Measurements from ENCODE around the gene HDAC5.
A peak's percentile ranks its signal among the peaks of the same experiment; 100 is the strongest.
"Not testable (repeated sequence)": the region's sequence is repeated elsewhere in the genome, so short reads cannot be mapped to it uniquely, and the experiment has no call there.

Gene HDAC5

DNA sequence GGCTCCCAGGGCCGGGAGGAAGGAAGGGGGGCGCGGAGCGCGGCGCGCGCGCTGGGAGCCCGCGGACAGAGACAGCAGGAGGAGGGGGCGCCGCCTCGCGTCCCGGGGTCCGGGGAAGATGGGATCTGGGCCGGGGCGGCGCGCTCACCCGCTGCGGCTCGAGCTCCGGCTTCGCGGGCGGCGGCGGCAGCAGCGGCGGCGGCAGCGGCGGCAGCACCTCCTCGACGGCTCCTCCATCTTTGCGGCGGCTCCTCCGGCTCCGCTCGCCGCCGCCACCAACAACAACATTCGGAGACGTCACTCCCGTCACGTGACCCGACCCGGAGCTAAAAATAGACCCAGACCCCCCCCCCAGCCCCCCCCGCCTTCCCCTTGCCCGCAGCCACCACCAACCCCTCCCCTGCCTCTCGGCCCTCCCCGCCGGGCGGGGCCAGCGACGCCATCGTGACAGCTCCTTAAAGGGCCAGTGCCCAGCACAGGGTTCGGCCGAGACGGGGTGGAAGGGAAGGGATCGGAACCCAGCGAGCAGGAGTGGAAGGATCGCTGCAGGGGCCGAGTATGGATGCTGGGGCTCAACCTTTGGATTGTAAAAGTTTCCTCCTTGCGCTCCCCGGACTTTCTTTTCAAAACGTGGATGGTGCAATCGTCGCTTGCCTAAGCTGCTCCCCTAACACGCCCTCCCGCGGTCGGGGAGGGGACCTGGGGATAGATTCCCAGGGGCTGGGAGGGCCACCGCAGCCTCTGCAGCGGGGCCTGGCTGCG lies at the start of gene HDAC5:
Gene HDAC5, minus strand, starts transcription at position 286 of the 762 bp plus-strand sequence. CDS start 6,126 bp downstream, outside the sequence.
- peak within 1 kb of the TSS; percentile 84 for H3K27ac ChIP-seq
- DNase-seq (ENCODE audit: low read depth, low spot score), result peak; percentile 58

DNA sequence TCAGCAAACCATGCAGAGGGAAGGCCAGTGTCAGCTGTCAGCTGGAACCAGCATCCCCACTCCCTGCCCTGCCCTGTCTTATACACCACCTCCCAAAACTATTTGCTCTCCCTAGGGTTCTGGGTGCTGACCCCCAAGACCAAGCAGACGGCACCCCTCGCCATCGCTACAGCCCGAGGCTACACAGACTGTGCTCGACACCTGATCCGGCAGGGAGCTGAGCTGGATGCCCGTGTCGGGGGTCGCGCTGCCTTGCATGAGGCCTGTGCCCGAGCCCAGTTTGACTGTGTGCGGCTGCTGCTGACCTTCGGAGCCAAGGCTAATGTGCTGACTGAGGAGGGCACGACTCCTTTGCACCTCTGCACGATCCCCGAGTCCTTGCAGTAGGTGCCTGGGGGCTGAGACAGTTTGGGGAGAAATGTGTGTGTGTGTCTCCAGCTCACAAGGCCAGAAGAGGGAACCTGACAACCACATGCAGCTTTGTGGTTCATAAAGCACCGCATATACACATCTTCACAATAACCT lies 48.6 kb upstream of the HDAC5 start:
- no peak overlapping the region for H3K27ac ChIP-seq
- DNase-seq (ENCODE audit: low read depth, low spot score), result no peak

DNA sequence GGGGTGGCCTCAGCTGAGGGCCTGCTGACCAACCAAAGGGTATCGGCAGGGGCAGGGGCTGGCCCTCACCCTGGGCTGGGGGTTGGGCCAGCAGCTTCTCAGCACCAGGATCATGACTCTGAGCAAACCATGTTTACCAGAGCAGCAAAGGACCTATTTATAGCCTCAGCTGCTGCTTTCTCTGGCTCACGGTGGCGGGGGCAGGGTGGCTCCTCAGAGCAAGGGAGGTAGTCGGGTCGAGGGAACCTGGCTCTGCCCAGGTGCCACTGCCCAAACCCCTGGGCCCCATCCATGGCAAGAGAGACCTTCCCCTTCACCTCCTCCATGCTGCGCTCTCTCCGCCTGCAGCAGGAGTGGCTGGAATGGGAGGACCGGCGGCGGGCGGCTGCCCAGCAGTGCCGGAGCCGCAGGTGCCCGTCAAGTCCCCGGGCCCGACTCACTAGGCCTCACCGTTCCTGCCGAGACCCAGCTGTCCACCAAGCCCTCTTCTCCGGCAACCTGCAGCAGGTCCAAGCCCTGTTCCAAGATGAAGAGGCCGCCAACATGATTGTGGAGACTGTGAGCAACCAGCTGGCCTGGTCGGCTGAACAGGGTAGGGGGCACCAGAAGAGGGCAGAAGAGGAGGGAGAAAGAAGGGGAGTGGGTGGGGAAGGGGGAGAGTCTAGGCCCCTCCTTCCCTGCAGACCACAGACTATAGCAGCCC lies 47.2 kb upstream of the HDAC5 start, which contains the start of gene ASB16:
Gene ASB16, plus strand, starts transcription at position 206 of the 703 bp plus-strand sequence. Its CDS starts 86 bp downstream, at position 292.
- no peak for DNase-seq (ENCODE audit: low read depth, low spot score)
- H3K27ac ChIP-seq, result no peak within 1 kb of the TSS

DNA sequence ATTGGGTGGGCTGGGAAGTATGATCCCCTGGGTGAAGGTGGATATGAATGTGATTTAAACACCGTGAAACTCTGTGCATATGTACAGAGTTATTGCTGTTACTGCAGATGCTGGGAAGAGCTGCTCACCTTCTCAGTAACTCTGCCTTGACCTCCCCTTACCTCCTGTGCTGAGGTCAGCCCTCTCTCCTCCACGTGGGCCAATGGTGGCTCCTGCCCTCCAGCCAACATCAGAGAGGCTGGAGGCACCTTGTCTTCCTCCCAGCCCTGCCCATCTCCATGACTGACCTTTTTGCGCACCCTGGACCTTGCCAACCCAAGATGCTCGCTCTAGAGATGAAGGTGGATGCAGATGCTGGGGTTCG lies 46.7 kb upstream of the HDAC5 start:
- no peak overlapping the region for H3K27ac ChIP-seq
- DNase-seq (ENCODE audit: low read depth, low spot score), result no peak

DNA sequence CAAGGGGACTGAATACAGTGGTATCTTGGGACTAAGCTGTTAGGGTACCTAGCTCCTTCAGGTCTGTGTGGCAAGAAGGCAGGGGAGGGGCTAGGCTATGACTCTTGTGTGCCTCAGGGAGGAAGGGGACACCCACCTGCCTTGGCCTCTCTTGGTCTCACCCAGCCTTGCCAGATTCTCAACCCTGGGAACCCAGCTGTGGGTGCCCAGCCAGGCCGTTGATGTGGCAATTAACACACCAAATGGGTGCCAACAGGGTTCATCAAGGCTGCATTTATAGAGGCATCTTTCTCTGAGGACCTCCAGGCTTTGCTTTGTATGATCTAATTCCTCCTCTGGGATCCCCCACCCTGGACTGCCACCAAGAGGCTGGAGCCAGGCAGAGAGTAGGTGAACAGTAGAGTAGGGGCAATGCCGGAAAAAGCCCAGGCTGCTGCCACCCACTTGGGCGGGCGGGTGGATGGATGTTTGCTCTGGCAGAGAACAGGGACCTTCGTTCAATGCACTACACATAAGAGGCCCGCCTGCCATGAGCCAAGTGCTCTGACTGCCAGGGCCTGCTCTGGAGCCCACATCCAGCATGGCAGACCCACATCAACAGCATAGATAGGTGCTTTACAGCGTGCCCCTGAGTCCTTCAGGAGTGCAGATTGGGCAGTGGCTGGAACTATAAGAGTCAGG lies 43.9 kb upstream of the HDAC5 start:
- DNase-seq (ENCODE audit: low read depth, low spot score), result no peak
- H3K27ac ChIP-seq, result no peak overlapping the region

DNA sequence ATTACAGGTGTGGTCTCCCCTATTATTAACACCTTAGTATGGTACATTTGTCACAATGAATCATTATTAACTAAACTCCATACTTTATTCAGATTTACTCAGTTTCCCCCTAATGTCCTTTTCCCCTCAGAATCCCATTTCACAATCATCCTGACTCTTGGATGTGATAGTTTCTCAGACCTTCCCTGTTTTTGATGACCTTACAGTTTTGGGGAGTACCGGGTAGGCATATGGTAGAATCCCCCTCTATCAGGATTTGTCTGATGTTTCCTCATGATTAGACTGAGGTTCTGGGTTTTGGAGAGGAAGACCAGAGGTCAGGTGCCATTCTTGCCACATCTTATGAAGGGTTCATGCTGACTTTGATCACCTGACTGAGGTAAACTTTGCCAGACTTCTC lies 41.0 kb upstream of the HDAC5 start:
- no peak for DNase-seq (ENCODE audit: low read depth, low spot score)
- H3K27ac ChIP-seq, result no peak overlapping the region

DNA sequence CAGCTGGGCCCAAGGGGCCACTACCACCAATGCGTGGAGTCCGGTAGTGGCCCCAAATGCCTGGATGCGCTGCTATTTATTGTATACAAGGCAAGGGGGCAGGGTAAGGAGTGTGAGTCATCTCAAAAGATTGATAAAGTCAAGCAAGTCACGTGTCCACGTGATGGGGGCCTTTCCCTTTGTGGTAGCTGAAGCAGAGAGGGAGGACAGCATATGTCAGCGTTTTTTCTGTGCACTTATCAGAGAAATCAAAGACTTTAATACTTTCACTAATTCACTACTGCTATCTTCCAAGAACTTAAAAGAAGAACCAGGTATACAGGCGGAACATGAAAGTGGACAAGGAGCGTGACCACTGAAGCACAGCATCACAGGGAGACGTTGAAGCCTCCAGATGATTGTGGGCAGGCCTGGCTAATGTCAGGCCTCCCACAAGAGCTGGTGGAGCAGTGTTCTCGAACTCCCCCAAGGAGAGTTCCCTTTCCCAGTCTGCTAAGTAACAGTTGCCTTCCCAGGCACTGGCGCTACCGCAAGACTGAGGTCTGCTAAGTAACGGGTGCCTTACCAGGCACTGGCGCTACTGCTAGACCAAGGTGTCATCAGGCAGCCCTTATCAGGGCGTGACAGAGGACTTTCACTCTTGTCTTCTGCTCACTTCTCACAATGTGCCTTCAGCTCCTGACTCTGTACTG lies 36.2 kb upstream of the HDAC5 start:
- H3K27ac ChIP-seq, result no peak overlapping the region
- DNase-seq (ENCODE audit: low read depth, low spot score), result no peak

DNA sequence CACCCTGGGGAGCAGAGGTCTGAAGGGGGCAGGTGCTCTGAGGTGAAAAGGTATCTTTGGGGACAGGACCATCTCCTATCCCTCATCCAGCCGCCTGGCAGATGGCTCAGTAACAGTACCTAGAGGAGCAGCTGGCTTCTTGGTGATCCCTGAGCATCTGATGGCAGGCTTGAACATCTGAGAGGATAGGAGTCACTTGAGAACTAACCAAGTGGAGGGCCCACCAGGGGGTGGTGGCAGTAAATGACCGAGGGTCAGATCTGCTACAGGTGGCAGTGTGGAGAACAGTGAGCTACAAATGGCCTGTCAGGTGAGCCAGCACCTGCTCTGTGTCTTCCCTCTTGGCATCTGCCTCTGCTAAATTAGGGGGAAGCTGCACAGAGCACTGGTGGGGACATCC lies 32.0 kb upstream of the HDAC5 start:
- DNase-seq (ENCODE audit: low read depth, low spot score), result no peak
- no peak overlapping the region for H3K27ac ChIP-seq

DNA sequence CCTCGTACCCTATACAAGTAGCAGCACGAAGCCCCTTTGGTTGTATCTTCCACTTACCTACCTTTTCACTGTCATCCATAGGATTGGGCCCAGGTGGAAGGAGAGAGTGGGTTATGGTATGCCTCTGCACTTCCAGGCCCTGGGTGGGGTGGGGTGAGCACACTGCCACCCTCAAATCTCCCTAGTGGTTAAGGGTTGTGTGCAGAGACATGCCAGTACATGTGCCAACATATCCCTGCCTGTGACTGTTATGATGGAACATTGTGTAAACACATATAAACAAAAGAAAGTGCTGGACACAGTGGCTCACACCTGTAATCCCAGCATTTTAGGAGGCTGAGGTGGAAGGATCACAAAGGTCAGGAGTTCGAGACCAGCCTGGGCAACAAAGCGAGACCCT lies 29.4 kb upstream of the HDAC5 start:
- peak overlapping the region; percentile 63 for H3K27ac ChIP-seq

DNA sequence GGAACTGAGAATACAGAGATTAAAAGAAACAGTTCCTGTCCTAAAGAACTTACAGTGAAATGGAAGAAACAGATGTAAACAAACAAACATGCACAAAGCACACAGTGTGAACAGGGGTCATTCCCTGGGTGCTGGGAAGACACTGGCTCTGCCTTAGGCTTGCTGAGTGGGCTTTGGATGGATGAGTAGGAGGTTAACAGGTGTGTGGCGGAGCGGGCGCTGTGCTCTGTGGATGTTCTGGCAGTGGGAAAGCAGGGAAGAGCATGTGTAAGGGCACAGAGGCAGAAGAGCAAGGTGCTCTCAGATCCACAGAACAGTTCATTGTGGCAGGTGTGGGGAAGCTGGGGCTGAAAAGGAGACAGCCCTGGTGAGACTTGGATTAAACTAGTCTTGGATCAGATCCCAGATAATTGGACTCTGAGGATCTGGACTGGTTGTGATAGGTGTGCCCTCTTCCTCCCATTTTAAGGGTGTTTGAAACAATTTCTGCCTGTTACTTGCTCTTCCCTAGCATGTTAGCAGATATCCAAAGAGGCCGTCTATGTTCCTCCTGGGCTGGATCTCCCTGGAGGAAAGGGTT lies 26.4 kb upstream of the HDAC5 start:
- no peak overlapping the region for H3K27ac ChIP-seq
- DNase-seq (ENCODE audit: low read depth, low spot score), result no peak

More for the DNA sequence above, 29.4 kb upstream of the HDAC5 start:
- peak; percentile 64 for DNase-seq (ENCODE audit: low read depth, low spot score)

DNA sequence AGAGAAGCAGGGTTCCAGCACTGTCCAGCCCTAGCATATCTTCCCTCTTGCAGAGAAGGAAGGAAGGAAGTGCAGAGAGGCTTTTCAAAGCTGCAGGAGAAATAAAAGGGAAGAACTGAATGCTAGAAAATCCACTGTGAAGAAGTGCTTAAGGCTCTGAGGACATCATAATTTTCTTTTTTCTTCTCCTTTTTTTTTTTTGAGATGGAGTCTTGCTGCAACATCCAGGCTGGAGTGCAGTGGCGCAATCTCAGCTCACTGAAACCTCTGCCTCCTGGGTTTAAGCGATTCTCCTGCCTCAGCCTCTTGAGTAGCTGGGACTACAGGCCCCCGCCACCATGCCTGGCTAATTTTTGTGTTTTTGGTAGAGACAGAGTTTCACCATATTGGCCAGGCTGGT lies 25.6 kb upstream of the HDAC5 start:
- H3K27ac ChIP-seq; DNase-seq (ENCODE audit: low read depth, low spot score): not testable (repeated sequence)

DNA sequence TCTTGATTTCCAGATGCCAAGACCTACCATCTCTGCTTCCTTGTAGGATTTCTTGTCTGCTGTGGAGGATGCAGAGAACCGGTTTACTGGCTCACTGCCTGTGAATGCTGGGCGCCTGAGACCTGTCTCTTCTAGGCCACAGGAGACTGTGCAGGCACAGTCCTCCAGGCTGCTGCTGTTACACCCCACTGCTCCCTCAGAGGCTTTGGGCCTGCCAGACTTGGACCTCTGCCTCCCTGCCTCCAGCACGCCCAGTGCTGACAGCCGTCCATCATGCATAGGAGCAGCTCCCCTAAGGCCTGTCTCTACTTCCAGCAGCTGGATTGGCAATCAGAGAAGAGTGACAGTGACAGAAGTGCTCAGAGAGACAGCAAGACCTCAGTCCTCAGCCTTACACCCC lies 24.4 kb upstream of the HDAC5 start:
- no peak overlapping the region for H3K27ac ChIP-seq
- DNase-seq (ENCODE audit: low read depth, low spot score), result no peak

DNA sequence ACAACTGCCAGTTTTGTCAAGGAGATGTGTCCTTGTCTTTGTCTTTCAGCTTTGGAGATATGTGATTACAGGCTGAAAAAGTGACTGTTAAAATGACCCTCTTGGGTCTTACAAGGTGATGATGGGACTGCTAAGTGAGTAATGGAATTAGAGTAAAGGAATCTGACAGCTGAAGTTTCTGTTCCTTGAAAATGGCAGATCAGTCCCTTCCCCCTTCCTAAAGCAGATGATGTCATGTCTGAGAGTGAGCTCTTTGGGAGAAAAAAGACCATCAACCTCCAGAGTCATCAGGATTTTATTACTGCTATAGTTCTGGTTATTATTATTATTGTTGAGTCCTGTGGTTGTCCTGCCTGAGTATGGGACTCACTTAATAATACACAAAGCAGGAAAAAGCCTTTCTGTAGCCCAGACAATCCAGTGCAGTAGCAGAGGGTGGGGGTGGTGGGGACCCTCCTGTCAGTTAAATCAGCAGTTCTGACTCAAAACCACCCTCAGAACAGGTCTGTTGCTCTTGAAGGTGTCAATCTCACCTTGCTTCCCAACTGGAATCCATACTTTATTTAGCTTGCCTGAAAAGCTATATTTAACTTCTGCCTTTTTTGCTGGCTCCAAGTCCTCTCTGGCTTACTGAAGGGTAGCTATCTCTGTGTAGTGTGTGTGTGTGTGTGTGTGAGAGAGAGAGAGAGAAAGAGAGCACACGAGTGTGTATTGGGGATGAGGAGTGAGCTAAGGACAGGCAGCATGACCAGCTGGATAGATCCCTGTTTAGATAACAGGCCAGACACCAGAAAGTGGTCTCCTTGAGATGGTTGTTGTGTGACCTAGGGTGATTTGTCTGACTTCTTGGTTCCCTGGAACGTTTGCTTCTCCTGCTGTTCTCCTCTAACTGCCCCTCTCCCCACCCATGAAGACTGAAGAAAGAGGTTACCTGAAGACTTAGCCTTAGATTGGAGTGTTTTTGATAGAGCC lies 23.2 kb upstream of the HDAC5 start:
- DNase-seq (ENCODE audit: low read depth, low spot score), result no peak
- H3K27ac ChIP-seq, result no peak overlapping the region

DNA sequence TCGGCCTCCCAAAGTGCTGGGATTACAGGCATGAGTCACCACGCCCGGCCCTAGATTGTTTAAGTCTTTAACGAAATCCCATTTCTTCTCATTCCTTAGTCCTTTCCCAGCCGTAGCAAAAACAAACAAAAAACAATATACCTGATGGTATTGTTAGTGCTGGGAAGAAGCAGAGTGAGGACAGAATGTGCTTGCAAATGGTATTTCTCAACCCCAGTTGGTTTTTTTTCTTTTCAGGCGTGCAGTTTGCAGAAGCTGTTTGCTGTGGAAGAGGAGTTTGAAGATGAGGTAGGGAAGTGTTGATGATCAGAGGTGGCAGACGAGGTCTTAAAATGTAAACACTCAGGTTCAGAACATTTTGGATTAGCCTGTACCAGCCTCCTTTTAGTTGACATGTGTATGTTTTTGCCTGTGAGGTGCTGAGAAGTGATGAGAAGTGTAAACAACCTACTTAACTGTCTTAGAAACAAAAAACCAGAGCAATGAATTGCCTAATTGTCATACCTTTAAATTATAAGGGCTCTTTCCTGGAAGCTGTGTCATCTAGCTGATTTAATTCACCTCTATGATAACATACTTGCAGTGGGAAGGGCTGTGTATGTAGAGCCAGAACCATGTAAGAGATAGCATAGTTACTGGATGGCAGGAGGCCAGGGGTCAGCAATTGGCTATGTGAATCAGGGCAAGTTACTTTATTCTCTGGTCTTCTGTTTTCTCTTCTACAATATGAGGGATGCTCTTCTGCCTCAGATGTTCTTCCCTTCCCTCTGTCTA lies 21.7 kb upstream of the HDAC5 start:
- no peak for DNase-seq (ENCODE audit: low read depth, low spot score)

DNA sequence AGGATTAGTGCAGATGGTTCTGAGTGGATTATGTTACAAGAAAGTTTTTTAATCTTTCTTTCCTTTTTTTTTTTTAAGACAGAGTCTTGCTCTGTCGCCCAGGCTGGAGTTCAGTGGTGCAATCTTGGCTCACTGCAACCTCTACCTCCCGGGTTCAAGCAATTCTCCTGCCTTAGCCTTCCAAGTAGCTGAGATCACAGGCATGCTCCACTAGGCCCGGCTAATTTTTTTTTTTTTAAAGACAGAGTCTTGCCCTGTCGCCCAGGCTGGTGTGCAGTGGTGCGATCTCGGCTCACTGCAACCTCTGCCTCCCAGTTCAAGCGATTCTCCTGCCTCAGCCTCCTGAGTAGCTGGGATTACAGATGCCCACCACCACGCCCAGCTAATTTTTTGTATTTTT lies 20.5 kb upstream of the HDAC5 start:
- H3K27ac ChIP-seq; DNase-seq (ENCODE audit: low read depth, low spot score): not testable (repeated sequence)

More for the DNA sequence above, 21.7 kb upstream of the HDAC5 start:
- H3K27ac ChIP-seq, result no peak overlapping the region

DNA sequence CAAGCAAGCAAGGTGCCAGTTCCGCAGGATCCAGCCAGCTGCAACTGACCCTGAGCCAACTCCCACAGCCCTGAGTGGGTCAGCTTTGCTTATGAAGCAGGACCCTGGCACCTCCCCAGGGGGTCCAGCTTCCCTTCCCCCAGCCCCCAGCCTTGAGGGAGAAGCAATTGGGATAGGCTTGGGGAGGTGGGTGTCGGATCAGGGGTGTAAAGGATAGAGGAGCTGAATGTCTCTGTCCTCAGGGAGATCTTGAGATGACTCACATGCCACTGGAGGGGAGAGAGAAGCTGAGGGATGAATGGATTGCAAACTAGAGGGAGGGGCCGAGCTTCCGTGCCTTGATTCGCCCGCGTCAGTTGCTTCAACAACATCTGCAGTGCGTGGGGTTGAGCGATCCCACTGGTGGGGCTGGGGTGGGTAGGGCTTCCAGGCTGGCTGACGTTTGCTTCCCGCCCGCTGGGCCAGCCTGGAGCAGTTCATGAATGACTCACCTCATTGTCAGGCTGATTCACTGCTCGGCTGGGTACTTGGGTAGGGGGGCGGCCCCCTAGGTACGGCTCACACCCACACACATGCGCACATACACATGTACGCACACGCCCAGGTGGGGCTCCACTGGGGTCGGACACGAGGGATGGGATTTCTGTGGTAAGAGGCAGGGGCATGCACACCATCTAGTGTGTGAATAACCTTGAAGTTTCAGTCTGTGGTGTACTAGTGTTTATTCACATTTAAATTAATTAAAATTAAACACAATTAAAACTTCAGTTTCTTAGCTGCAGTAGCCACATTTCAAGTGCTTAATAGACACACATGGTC lies 14.7 kb upstream of the HDAC5 start:
- peak overlapping the region; percentile 92 for H3K27ac ChIP-seq
- DNase-seq (ENCODE audit: low read depth, low spot score), result peak; percentile 95
